Vagina (tissue), 2 donors: ENCODE measurements around the gene FAM163B. TPM values are rescaled to one million over a fixed set of nuclear protein-coding genes. Genes with fewer than 3 reads are reported as not detected.

ENCODE experiments used
- DNase-seq, 2 donors: peaks; one replicate each; pipeline ENCODE4 v3.0.0-alpha.2; 2017; ENCODE audit errors: extremely low spot score in 2 of 2
- H3K27ac ChIP-seq: fragments of 200-600 bp; sonication (generic); one replicate; pipeline ENCODE4 v1.5.1; 2019
- H3K27me3 ChIP-seq: fragments of 200-600 bp; sonication (generic); one replicate; pipeline ENCODE4 v1.5.1; 2019
- H3K36me3 ChIP-seq, 2 donors: fragments of 200-600 bp; sonication (generic); one replicate each; pipeline ENCODE4 v1.5.1; 2017 to 2019
- H3K4me1 ChIP-seq: fragments of 200-600 bp; sonication (generic); one replicate; pipeline ENCODE4 v1.5.1; 2019
- H3K4me3 ChIP-seq, 2 donors: fragments of 200-600 bp; sonication (generic); 1 replicate in 1 of 2; 2 replicates in 1 of 2; pipeline ENCODE4 v1.5.1; 2016 to 2019
- H3K9me3 ChIP-seq: fragments of 200-600 bp; sonication (generic); one replicate; pipeline ENCODE4 v1.5.1; 2019
- CTCF ChIP-seq, 3 experiments: fragments of 450-650 bp in 2 of 3; fragments of 200-600 bp in 1 of 3; sonication (generic) in 1 of 3; IDR thresholded peaks; one replicate each; pipeline ENCODE4 v1.5.1; 2017 to 2019; ENCODE audit warnings: antibody characterized with exemption in 3 of 3, mild to moderate bottlenecking in 2 of 3, moderate library complexity in 2 of 3
- POLR2A ChIP-seq, 2 donors: fragments of 450-650 bp; IDR thresholded peaks; one replicate each; pipeline ENCODE4 v1.6.1; 2017; ENCODE audit warnings: antibody characterized with exemption in 2 of 2, mild to moderate bottlenecking in 2 of 2, moderate library complexity in 2 of 2
- POLR2AphosphoS5 ChIP-seq, 2 donors: sonication (generic); formaldehyde crosslinking; IDR thresholded peaks; one replicate each; pipeline ENCODE4 v1.9.0; 2017; ENCODE audit warnings: antibody characterized with exemption in 2 of 2, mild to moderate bottlenecking in 2 of 2, low read depth in 1 of 2; ENCODE audit not compliant: insufficient read depth in 1 of 2
- intact Hi-C: fragments of 100-400 bp; cut with DNase I; formaldehyde crosslinking; loops from one replicate; pipeline ENCODE4 v1.15.1; 2023
- total RNA-seq: library from RNA; depleted of rRNA; stranded (reverse); fragments of >200 nt; gene quantifications from one replicate; pipeline ENCODE4 v1.2.3, GENCODE V29; 2016

Gene FAM163B
- total RNA-seq, 1 donor from 2014 or later = not detected

GRCh38 chr9:133570691-133571080 lies 38.5 kb downstream of the FAM163B start:
- H3K4me1 ChIP-seq = peaks cover 9% of the 10 kb centered on the region
- H3K27me3 ChIP-seq = no peaks in the 10 kb centered on the region
- TF ChIP-seq CTCF (IDR thresholded peaks at IDR 0.05) (no peak), POLR2AphosphoS5 (IDR thresholded peaks at IDR 0.05; ENCODE audit: insufficient read depth in 1 of 2, low read depth in 1 of 2) (no peak), POLR2A (IDR thresholded peaks at IDR 0.05) (no peak)
- no peak overlapping the region for H3K27ac ChIP-seq
- no peaks in the 10 kb centered on the region for H3K36me3 ChIP-seq
- DNase-seq = no peak
- no peak overlapping the region for H3K4me3 ChIP-seq
- no peaks in the 10 kb centered on the region for H3K9me3 ChIP-seq
- intact Hi-C loops = no loop called here

- no peaks in the 10 kb centered on the region for H3K36me3 ChIP-seq
- H3K4me1 ChIP-seq = peaks cover 9% of the 10 kb centered on the region
- H3K9me3 ChIP-seq = no peaks in the 10 kb centered on the region
- intact Hi-C loops = loop anchor here (2.0 kb wide), 1 partner anchor 21 kb away; no protein-coding TSS in a partner anchor
- no peak for TF ChIP-seq POLR2AphosphoS5 (IDR thresholded peaks at IDR 0.05; ENCODE audit: insufficient read depth in 1 of 2, low read depth in 1 of 2)
- TF ChIP-seq CTCF (IDR thresholded peaks at IDR 0.05) = no peak
- TF ChIP-seq POLR2A (IDR thresholded peaks at IDR 0.05) = no peak
- no peak overlapping the region for H3K4me3 ChIP-seq
- DNase-seq = no peak
- H3K27ac ChIP-seq = no peak overlapping the region
- H3K27me3 ChIP-seq = no peaks in the 10 kb centered on the region
These were observed 39.1 kb downstream of the FAM163B start for GRCh38 chr9:133569891-133570690.

GRCh38 chr9:133569121-133569785 lies 39.9 kb downstream of the FAM163B start:
- Histone ChIP-seq H3K27me3 (no peaks in the 10 kb centered on the region), H3K36me3 (no peaks in the 10 kb centered on the region), H3K4me3 (no peak overlapping the region), H3K27ac (no peak overlapping the region), H3K4me1 (peaks cover 9% of the 10 kb centered on the region), H3K9me3 (no peaks in the 10 kb centered on the region)
- TF ChIP-seq POLR2AphosphoS5 (IDR thresholded peaks at IDR 0.05; ENCODE audit: insufficient read depth in 1 of 2, low read depth in 1 of 2) = no peak
- no peak for TF ChIP-seq POLR2A (IDR thresholded peaks at IDR 0.05)
- no peak for TF ChIP-seq CTCF (IDR thresholded peaks at IDR 0.05)
- intact Hi-C loops = loop anchor here (2.0 kb wide), 1 partner anchor 20 kb away; no protein-coding TSS in a partner anchor
- no peak for DNase-seq

- H3K27me3 ChIP-seq = no peaks in the 10 kb centered on the region
- H3K36me3 ChIP-seq = no peaks in the 10 kb centered on the region
- TF ChIP-seq POLR2A (IDR thresholded peaks at IDR 0.05) (no peak), CTCF (IDR thresholded peaks at IDR 0.05) (no peak), POLR2AphosphoS5 (IDR thresholded peaks at IDR 0.05; ENCODE audit: insufficient read depth in 1 of 2, low read depth in 1 of 2) (no peak)
- no peaks in the 10 kb centered on the region for H3K9me3 ChIP-seq
- H3K4me1 ChIP-seq = peaks cover 13% of the 10 kb centered on the region
- intact Hi-C loops = loop anchor here (2.0 kb wide), 1 partner anchor 19 kb away; no protein-coding TSS in a partner anchor
- no peak overlapping the region for H3K27ac ChIP-seq
- no peak overlapping the region for H3K4me3 ChIP-seq
- no peak for DNase-seq
These were observed 41.0 kb downstream of the FAM163B start for GRCh38 chr9:133568186-133568585.
